Stimulated activated CD4-positive, alpha-beta T cell treated with anti-CD3 and anti-CD28 coated beads, Interleukin-2, amount 100 ng/mL, for 24 hours (primary cell): ENCODE data around the gene CCNL1.

Experiments
- DNase-seq, 2 donors: peaks; one replicate each; pipeline ENCODE4 v3.0.0-alpha.2; 2020

The CCNL1 gene

GRCh38 chr3:157101486-157101885, 58.5 kb downstream of the CCNL1 start:
- DNase-seq, result no peak

GRCh38 chr3:157100608-157101396, 59.1 kb downstream of the CCNL1 start:
- no peak for DNase-seq

- DNase-seq, result no peak
Measured at GRCh38 chr3:157100096-157100477, 59.9 kb downstream of the CCNL1 start.

GRCh38 chr3:157099326-157100095, 60.4 kb downstream of the CCNL1 start:
- DNase-seq, result no peak

- DNase-seq, result no peak
Measured at GRCh38 chr3:157098823-157099185, 61.1 kb downstream of the CCNL1 start.

- DNase-seq, result no peak
Measured at GRCh38 chr3:157098121-157098822, 61.7 kb downstream of the CCNL1 start.
